ENCODE data around the gene CPT2. TPM values are rescaled to one million over a fixed set of nuclear protein-coding genes. Genes with fewer than 3 reads are reported as not detected.
A peak's percentile ranks its signal among the peaks of the same experiment; 100 is the strongest.

Gene CPT2
- total and polyA plus RNA-seq, 2 of the 13 experiments (the other 11 are each of a cell fraction or from before 2014, with no cell fraction given): 12.6 to 14.6 TPM

- TF ChIP-seq ZNF367 (CRISPR knock-in tag; IDR thresholded peaks at IDR 0.05; ENCODE audit: borderline replicate concordance) (no peak; the same call in 1 of the 2 replicates), ZKSCAN5 (CRISPR knock-in tag; IDR thresholded peaks at IDR 0.05) (no peak), FOXC1 (CRISPR knock-in tag; IDR thresholded peaks at IDR 0.05; ENCODE audit: borderline replicate concordance) (0 out of 2 replicates have a peak, but pooled peaks have one; percentile 21), MEIS1 (CRISPR knock-in tag; IDR thresholded peaks at IDR 0.05; ENCODE audit: borderline replicate concordance) (no peak), SP1 (IDR thresholded peaks at IDR 0.05) (no peak), SP1 (CRISPR knock-in tag; IDR thresholded peaks at IDR 0.05) (peak; percentile 64), NCOA1 (CRISPR knock-in tag; IDR thresholded peaks at IDR 0.05) (0 out of 2 replicates have a peak, but pooled peaks have one; percentile 20), RFX1 (IDR thresholded peaks at IDR 0.05) (no peak), PHF8 (CRISPR knock-in tag; IDR thresholded peaks at IDR 0.05) (peak; percentile 85), ZEB1 (IDR thresholded peaks at IDR 0.05; ENCODE audit: insufficient replicate concordance, low read depth) (no peak), ETV5 (CRISPR knock-in tag; IDR thresholded peaks at IDR 0.05; ENCODE audit: borderline replicate concordance) (peak; percentile 89), KLF16 (CRISPR knock-in tag; IDR thresholded peaks at IDR 0.05) (no peak; a peak in 1 of 4 replicates), NR1H2 (CRISPR knock-in tag; IDR thresholded peaks at IDR 0.05; ENCODE audit: borderline replicate concordance, low read depth) (no peak; the same call in 1 of the 2 replicates), DMAP1 (CRISPR knock-in tag; IDR thresholded peaks at IDR 0.05) (no peak), ZSCAN30 (CRISPR knock-in tag; IDR thresholded peaks at IDR 0.05) (no peak), ZNF33B (CRISPR knock-in tag; IDR thresholded peaks at IDR 0.05) (no peak), FOSL1 (CRISPR knock-in tag; IDR thresholded peaks at IDR 0.05; ENCODE audit: borderline replicate concordance) (no peak), HMG20A (CRISPR knock-in tag; IDR thresholded peaks at IDR 0.05; ENCODE audit: borderline replicate concordance) (peak; percentile 5; the same call in 1 of the 2 replicates), TP53 (CRISPR knock-in tag; conservative IDR thresholded peaks at IDR 0.05) (no peak), POLR2AphosphoS5 (IDR thresholded peaks at IDR 0.05; ENCODE audit: low read depth, low read length) (peak; percentile 88), PBX2 (CRISPR knock-in tag; IDR thresholded peaks at IDR 0.05) (no peak), ZNF292 (CRISPR knock-in tag; IDR thresholded peaks at IDR 0.05; ENCODE audit: borderline replicate concordance, low read depth) (0 out of 2 replicates have a peak, but pooled peaks have one; percentile 2)
- TF ChIP-seq, protein P1, sequence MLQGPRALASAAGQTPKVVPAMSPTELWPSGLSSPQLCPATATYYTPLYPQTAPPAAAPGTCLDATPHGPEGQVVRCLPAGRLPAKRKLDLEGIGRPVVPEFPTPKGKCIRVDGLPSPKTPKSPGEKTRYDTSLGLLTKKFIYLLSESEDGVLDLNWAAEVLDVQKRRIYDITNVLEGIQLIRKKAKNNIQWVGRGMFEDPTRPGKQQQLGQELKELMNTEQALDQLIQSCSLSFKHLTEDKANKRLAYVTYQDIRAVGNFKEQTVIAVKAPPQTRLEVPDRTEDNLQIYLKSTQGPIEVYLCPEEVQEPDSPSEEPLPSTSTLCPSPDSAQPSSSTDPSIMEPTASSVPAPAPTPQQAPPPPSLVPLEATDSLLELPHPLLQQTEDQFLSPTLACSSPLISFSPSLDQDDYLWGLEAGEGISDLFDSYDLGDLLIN (CRISPR knock-in tag; IDR thresholded peaks at IDR 0.05; ENCODE audit: borderline replicate concordance): 0 out of 2 replicates have a peak, but pooled peaks have one; percentile 36
- TF ChIP-seq, protein P2, sequence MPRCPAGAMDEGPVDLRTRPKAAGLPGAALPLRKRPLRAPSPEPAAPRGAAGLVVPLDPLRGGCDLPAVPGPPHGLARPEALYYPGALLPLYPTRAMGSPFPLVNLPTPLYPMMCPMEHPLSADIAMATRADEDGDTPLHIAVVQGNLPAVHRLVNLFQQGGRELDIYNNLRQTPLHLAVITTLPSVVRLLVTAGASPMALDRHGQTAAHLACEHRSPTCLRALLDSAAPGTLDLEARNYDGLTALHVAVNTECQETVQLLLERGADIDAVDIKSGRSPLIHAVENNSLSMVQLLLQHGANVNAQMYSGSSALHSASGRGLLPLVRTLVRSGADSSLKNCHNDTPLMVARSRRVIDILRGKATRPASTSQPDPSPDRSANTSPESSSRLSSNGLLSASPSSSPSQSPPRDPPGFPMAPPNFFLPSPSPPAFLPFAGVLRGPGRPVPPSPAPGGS (CRISPR knock-in tag; IDR thresholded peaks at IDR 0.05): peak; percentile 16; the same call in 1 of the 2 replicates
Measured at GRCh38 chr1:53196485-53197290, at the start of gene CPT2 (continued).
